LoVo (cell line): ENCODE results near the gene RNF32.
"Not testable (repeated sequence)": the region's sequence is repeated elsewhere in the genome, so short reads cannot be mapped to it uniquely, and the experiment has no call there.

ENCODE experiments used
- DNase-seq: peaks from one replicate; pipeline ENCODE4 v3.0.0-alpha.2; 2016; ENCODE audit warnings: low spot score

The RNF32 gene

DNA sequence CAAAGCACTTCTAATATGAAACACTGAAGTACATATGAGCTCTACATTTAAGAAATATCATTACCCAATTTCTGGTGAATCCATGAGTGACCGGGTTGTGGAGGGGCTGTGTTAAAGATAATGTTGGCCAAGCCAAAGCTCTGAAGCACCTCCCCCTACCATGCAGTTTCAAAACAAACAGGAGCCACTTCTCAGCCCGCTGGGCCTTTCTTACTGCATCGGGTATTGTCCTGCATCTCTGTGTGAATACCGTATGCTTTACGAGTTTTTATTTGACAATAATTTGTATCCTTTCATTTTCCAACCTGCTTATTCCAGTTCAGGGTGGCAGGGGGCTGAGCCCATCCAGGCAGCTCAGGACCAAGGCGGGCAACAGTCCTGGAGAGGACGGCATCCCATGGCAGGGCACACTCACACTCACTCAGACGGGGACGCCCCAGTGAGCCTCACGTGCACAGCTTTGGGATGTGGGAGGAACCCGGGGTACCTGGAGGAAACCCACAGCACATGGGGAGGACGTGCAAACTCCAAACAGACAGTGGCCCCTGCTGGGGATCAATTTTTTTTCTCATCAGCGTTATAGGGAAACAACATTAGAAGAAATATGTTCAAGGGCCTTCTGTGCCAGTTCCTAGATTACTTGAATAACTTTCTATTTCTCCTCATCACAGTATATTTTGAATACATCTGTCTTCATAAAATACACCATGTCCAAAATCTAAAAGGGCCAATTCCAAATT is 1.9 kb downstream of the RNF32 start:
- no peak for DNase-seq

DNA sequence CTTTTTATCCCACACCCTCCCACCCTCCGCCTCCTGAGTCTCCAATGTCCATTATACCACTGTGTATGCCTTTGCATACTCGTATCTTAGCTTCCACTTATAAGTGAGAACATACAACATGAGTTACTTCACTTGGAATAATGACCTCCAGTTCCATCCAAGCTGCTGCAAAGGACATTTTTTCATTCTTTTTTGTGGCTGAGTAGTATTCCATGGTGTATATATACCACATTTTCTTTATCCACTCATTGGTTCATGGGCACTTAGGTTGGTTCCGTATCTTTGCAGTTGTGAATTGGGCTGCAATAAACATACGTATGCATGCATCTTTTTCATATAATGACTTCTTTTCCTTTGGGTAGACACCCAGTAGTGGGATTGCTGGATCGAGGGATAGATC is 6.8 kb downstream of the RNF32 start:
- DNase-seq, result not testable (repeated sequence)

DNA sequence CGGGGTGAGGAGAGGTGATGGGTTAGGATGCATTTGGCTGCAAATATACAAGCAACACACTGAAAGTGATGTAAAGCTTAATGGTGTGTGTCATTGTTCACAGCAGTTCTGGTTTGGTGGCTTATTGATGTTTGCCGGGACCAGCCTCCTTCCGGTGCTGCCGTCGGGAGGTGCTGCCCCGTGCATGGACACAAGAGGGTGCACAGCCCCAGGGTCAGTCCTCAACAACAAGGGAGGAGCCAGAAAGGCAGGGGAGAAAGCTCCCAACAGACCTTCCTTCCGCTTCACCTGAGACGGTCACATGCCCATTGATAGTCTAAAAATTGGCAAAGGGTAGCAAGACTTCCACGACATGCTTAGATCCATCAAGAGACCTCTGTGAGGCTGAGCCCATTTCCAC is 9.5 kb downstream of the RNF32 start:
- DNase-seq, result no peak

DNA sequence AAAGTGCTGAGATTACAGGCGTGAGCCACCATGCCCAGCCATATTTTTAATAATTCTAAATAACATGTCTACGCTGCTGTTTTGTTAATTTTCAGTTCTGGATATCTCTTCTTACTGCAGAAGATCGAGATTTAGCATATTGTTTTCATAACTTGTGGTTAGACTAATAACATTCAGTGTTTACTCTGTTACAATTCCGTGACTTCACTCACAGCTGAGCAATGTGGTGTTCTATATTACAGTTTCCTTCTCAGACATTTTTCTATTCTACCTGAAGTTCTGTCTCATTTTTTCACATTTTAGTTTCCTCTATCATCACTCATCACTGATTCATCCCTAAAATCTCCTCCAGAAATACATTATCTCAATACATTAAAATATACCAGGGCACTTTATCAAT is 10.9 kb downstream of the RNF32 start:
- no peak for DNase-seq

DNA sequence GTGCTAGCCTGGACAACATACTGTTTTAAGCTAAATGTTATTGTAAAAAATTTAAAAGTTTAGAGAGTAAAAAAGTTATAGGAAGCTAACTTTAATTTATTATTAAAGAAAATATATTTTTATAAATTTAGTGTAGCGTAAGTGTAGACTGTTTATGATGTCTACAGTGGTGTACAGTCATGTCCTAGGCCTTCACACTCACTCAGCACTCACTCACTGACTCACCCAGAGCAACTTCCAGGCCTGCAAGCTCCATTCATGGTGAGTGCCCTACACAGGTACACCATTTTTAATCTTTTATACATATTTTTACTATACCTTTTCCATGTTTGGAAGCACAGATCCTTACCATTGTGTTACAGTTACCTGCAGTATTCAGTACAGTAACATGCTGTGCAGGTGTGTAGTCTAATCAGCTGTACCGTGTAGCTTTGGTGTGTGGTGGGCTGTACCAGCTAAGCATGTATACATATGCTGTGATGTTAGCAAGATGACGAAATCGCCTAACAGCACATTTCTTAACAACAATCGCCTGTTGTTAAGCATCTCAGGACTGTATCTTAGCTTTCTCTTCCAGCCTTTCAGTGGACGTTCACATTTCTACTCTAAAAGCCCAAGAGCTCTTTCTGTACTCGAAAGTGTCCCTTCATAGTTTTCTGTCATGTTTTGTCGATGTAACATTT is 12.5 kb downstream of the RNF32 start:
- no peak for DNase-seq

DNA sequence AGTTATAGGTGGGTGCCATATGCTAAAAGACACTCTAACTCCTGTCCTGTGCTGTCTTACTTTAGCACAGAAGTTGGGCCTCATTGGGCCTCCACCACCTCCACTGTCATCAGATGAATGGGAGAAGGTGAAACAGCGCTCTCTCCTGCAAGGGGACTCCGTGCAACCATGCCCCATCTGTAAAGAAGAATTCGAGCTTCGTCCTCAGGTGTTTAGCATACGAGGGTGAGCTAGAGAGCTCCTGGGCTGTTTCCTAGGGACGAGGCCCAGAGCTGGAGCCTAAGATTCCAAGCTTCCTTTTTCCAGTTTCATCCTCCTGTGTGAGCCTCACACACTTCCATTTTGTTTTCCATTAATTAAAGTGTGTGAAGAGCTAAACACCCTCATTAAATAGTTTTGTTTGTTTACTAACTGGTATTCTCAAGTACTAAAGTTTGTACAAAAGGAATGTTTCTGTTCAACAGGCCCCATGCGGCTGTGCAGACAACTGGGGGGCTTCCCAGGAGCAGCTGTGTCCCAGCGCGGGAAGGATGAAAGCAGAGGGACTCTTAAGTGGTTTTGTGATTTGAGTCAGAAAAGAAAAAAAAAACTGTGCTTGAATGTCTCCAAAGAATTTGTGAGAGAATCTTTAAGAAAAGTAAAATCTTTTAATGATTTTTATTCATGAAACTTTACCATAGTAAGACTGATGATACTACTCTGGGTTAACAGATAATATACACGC is 14.1 kb downstream of the RNF32 start:
- no peak for DNase-seq

DNA sequence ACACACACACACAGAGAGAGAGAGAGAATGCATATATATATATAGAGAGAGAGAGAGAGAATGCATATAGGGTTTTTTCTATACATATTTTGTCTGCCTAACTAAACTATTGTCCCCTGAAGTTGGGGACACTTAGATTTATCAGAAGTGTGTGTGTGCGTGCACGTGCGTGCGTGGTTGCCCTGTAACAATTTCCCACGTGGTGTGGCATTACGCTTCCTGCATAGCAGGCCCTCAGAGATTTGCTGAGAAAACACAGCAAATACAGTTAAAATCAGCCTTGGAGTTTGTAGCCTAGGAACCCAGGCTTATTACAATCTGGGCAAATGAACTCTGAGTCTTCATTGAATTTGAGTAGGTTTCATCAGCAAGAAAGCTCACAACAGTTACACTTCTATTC is 14.7 kb downstream of the RNF32 start:
- no peak for DNase-seq

DNA sequence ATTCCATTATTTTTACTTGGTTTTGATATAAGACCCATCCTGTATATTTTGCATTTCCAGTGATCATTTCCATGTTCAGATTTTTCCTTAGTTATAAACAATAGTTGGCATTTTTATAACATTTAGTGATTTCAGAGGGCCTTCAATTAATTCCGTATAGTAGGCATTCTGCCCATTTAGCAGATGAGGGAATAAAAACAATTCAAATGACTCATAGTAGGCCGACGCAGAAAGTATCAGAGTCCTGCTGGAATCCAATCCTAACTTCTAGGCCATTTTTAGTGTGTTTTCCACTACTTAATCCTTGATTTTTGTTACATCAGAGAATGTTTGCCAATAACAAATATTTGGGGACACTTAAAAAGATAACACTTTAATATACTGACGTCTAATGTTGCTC is 15.4 kb downstream of the RNF32 start:
- no peak for DNase-seq

DNA sequence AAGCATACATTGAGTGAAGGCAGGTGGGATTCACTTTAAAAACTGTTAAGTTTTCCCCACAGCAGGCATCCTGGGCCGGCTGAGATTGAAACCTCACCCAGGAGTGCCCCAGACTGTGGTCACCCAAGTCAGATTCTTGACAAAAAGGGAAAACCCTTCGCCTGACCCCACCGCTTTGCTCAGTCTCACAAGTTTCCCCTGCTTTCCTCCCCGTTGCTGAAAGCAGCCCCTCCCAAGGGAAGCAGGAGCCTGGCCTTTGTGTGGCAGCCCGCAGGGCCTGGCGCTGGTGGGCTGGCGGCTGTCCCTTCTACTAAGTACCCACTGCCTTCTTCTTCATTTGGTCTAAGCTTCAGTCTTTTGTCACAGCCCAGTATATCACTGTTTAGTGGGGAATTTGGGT is 16.0 kb downstream of the RNF32 start:
- DNase-seq, result no peak

DNA sequence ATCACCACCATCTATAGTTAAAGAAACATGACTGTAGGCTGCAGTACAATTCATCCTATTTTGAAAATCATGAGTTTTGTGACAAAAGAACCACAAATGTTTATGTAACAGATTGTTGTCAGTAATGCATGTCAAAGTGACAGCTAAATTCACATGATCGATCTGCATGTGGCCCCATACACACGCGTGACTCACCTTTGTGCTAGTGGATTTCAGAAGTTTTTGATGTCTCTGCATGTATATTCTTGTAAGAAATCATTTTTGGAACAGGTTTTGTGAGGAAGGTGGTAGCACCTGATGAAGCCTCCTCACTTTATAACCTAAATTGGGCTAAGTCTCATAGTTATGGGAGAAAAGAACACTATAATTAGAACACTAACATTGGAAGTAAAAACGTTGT is 17.1 kb downstream of the RNF32 start:
- DNase-seq, result no peak

DNA sequence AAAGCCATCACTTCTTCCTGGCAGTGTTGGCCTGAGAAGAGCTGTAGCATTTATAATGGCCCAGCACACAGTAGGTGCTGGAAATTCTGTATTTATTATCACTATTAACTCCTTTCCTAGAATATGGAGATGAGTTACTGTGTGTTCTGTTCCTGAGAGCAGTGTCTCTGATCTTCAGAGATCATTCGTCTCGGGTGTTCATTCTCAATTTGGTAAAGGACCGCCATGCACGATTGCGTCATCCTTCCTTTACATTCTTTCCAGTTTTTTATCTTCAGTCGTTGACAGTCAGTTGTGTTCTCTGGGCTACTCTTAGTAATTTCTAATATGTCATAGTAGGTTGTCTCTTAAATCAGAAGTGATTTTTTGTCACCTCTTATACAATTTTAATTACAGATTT is 18.6 kb downstream of the RNF32 start:
- DNase-seq, result no peak

DNA sequence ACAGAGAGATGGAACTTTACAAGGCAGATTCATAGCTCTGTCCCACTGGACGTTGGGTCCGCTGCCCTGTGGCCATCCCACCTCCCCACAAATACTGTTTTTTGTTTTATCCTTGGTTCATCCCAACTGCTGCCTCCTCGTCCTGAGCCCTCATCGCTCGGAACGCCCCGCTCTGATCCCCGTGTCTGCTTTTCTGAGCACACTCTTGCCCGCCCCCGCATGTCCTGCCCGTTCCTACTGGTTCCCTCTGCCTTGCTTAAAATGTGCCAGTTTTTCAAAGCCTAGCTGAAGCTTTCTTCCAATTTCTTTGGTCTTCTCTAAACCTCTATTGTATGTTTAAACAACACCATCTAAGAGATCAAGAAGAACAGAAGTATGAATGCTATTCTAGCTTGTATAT is 19.4 kb downstream of the RNF32 start:
- no peak for DNase-seq

DNA sequence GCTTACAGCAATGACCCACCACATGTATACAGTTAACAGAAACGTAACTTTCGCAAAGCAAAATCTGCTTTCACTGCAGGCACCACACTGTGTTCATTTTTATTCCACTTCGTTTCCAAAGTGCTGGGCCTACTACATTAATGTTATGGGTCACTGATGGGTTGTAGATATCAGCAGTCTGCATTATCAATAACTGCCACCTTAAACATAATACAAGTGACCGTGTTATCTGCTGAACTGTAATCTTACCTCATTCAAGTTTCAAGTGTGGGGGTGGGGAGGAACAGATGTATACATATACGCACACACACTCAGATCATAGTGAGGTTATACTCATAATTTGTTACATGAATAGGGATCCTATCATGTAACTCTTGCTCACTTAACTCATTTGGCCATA is 21.1 kb downstream of the RNF32 start:
- no peak for DNase-seq

DNA sequence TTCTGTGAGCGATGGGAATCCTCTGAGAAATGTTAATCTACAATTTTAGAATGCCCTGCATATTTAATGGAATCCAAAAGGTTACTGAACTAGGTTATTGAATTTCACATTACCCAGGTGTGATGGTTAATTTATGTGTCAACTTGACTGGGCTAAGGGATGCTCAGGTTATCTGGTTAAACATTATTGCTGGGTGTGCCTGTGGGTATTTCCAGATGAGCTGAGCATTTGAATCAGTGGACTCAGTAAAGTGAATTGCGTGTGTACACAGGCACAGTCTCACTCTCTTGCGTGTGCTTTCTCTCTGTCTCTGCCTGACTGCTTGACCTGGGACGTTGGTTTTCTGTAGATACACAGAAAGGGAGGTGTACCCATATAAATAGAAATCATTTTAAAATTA is 21.7 kb downstream of the RNF32 start:
- DNase-seq, result no peak

DNA sequence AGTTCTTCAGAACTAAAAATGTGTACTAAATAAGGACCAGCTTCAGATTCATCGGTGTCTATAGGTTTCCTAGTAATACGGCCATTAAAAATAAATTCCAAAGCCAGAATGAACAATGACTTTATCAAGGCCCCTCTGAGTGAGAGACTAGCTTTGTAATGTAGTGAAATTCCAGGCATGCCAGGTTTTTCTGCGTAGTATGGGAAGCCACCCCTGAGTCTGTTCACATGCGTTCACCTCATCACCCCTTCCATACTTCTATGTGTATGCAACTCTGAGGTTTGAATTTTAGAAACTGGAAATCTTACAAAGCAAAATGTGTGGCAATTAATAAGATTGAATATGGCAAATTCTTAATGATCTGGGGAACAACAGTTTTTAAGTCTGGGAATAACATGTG is 24.5 kb downstream of the RNF32 start:
- DNase-seq, result no peak

DNA sequence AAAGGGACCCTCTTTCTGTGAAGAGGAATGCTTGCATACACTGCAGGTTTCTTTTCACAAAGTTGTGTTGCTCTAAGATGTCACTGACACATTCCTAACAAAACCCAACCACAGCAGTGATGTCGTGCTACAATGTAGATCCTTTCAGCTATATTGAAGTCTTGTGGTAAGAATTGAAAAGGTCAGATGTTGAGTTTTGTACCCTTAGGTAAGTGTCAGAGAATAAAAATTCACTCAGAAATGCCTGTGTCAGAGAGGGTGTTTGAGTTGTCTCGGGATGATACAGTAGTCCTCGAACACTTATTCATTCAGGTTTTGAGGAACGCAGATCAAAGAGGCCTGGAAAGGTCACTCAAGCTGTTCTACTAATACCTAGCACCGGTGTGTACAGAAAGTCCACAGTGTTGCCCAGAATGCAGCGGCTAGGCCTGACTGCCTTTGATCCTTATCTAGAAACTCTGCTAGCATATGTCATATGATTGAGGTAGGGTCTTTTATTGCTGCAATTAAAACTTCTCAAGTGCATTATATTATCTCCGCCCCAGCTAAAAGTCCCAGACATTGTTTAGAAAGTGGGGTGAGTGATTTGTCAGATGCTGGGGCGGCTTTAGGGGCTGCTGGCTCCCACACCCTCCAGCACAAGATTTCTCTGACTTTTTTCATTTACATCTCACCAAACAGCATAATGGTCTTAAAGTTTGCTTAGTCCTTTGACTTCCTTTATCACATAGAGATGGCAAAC is 26.0 kb downstream of the RNF32 start:
- DNase-seq, result peak; percentile 45

DNA sequence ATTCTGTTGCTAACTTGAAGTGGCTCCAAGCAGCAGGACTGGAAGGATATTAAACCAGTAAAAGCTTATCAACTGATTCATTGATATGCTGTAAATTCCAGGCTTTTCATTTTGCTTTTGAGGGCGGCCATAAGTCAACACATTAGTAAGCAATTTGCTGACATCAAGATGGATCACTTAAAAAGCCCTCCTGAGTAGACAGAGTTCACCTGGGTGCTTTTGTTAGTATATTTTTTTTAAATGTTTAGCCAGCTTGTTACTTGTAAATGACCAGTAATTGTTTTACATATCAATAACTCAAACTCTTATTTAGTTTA is 26.5 kb downstream of the RNF32 start:
- no peak for DNase-seq

DNA sequence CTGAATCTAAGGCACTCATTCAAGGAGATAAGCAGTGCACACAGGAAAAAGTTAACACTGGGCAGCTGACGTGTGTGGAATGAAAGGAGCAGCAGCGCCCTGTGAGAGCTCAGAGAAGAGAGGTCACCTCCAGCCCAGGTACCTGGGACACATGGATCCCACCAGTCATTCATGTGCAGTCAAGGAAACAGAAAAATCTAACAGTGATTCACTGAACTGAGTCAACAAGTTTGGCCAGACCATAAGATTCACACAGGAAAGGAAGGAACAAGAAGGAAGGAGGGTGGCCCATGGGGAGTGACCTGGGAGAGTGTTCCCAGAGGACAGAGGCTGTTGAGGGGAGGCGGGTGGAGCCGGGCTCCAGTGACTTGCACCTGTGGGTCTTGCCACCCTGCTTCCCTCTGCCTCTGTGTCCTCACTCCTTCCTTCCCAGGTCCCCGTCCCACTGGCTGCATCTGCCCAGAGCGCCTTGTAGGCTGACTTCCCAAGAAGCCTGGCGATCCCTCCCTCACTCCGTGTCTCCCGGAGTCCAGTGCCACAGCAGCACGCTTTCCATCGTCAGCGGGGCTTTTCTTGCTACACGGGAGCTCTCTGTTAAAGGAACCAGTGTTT is 27.7 kb downstream of the RNF32 start:
- peak; percentile 32 for DNase-seq

DNA sequence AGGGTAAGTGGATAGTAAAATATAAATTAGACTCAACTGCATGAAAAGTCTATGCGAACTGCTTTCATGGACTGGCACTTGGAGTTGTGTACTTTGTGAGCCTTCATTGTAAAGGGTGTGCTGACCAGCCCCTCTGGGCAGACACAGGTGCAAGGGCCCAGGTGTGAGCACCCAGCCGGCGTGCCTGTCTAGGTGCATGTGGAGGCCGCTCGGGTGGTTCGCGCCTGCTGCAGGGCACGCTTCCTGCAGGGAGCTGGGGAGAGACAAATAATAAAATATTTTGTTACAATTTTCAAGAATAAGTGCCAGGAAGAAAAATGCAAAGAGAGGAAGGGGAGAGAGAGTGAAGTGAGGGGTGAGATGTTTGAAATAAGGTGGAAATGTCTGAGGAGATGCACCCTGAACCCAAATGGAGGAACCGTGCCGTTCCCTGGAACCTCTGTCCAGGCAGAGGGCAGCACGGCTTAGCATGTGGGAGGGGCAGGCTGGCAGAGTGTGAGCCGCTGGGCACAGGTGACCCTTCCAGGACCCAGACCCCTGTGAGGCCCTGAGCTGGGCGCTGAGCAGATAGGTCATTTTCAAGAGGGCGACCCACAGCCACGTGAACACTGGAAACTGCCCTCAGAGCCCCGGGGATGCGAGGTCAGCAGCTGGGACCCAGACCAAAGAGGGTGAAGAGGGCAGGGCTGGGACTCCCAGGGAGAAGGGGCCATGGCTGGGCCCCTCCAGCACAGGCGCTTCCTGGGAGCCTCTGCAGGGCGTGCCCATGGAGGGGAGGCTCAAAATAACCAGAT is 28.7 kb downstream of the RNF32 start:
- no peak for DNase-seq

DNA sequence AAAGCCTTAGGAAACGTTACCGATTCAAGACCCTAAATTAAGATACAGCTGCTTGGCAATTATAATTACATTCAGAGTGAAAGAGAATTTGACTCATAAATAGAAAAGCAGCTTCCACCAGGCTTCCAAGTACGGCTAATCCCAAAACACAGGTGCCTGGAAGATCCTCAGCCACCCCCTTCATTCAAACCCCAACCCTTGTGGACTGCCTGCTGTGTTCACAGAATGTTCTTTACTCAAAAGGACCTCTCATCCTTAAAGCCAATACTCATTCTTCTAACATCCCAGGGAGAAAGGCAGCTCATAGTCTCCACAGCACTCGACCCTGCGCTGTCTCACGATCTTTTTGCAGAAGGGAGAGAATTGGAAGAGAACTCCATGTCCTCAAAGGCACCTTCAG is 32.9 kb downstream of the RNF32 start:
- DNase-seq, result no peak

DNA sequence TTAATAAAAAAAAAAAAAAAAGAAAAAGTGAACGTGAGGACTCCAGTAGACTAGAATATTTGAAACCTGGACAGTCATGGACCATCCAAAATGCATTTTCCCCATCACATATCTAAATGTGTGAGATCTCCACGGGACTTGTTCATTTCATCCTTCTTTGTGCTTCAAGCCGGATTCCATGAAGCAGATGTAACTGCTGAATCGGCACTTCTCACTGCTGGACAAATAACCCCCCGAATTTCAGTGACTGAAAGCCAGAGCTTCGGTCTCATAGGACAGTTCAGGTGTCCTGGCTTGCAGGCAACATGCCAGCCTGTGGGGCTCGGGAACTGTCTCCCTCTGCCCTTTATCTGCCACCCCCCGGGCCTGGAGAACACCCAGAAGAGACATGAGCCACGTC is 33.3 kb downstream of the RNF32 start:
- DNase-seq, result no peak

DNA sequence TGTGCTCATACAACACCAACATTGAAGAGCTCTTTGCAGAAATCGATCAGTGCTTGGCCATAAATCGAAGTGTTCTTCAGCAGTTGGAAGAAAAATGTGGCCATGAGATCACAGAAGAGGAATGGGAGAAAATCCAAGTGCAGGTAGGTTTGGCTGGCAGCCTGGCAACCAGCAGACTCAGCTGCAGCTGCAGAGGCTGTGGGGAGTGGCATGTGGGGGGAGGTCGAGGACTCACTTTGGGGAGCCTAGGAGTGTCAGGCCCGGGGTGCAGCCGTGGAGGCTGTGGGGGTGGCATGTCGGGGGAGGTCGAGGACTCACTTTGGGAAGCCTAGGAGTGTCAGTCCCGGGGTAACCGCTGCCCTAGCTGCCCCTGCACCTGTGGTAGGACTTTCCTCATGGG is 35.1 kb downstream of the RNF32 start:
- DNase-seq, result no peak
